ENCODE results near the gene CECR2. TPM values are rescaled to one million over a fixed set of nuclear protein-coding genes. Genes with fewer than 3 reads are reported as not detected.

CECR2 gene
- total RNA-seq, 1 experiment from 2014 or later, result 111 TPM

- TF ChIP-seq ERG (CRISPR knock-in tag; IDR thresholded peaks at IDR 0.05) (no peak), ZNF671 (CRISPR knock-in tag; IDR thresholded peaks at IDR 0.05) (no peak), TCF7 (CRISPR knock-in tag; IDR thresholded peaks at IDR 0.05; ENCODE audit: low read depth) (no peak)
Measured at GRCh38 chr22:17523925-17524324, 154.7 kb downstream of the CECR2 start (continued).

- H3K36me3 Mint-ChIP-seq, result peaks cover 54% of the 10 kb centered on the region
- no peak overlapping the region for H3K4me3 Mint-ChIP-seq
- TF ChIP-seq NFE2L1 (CRISPR knock-in tag; IDR thresholded peaks at IDR 0.05), result no peak
- TF ChIP-seq ZBTB21 (CRISPR knock-in tag; IDR thresholded peaks at IDR 0.05; ENCODE audit: borderline replicate concordance), result no peak
- no peak for TF ChIP-seq CBFB (CRISPR knock-in tag; IDR thresholded peaks at IDR 0.05; ENCODE audit: low read depth)
- no peak for TF ChIP-seq ZNF671 (CRISPR knock-in tag; IDR thresholded peaks at IDR 0.05)
- no peak for TF ChIP-seq OVOL2 (CRISPR knock-in tag; IDR thresholded peaks at IDR 0.05; ENCODE audit: borderline replicate concordance)
- TF ChIP-seq ESRRA (CRISPR knock-in tag; IDR thresholded peaks at IDR 0.05; ENCODE audit: borderline replicate concordance), result no peak
- TF ChIP-seq ZNF281 (CRISPR knock-in tag; IDR thresholded peaks at IDR 0.05), result no peak
- TF ChIP-seq IRF1 (CRISPR knock-in tag; IDR thresholded peaks at IDR 0.05), result no peak
- no peak for TF ChIP-seq AR (CRISPR knock-in tag; IDR thresholded peaks at IDR 0.05)
- TF ChIP-seq CTCF (IDR thresholded peaks at IDR 0.05), result no peak
- no peak for TF ChIP-seq KAT7 (CRISPR knock-in tag; IDR thresholded peaks at IDR 0.05; ENCODE audit: borderline replicate concordance)
- TF ChIP-seq TEAD4 (CRISPR knock-in tag; IDR thresholded peaks at IDR 0.05), result no peak
- no peak for TF ChIP-seq ZNF532 (CRISPR knock-in tag; IDR thresholded peaks at IDR 0.05; ENCODE audit: borderline replicate concordance)
- no peak for TF ChIP-seq RELA (CRISPR knock-in tag; IDR thresholded peaks at IDR 0.05; ENCODE audit: borderline replicate concordance)
- H3K27me3 Mint-ChIP-seq (ENCODE audit: low read depth), result no peaks in the 10 kb centered on the region
- H3K9me3 Mint-ChIP-seq, result no peaks in the 10 kb centered on the region
- ATAC-seq (no peak), DNase-seq (ENCODE audit: low spot score) (no peak)
- peaks cover 13% of the 10 kb centered on the region for H3K4me1 Mint-ChIP-seq
- POLR2A ChIA-PET, result no interaction called here
- CTCF ChIA-PET, result interaction anchor here (0.6 to 3.4 kb wide), 2 partner anchors 340 to 365 kb away, joined by 4 to 15 read pairs; no protein-coding TSS in a partner anchor
- peak overlapping the region; percentile 81 for H3K27ac Mint-ChIP-seq
Measured at GRCh38 chr22:17536269-17536668, 167.0 kb downstream of the CECR2 start.

All from WTC11 (cell line).